CD14-positive monocyte (primary cell): ENCODE results near the gene IFNA14. TPM values are rescaled to one million over a fixed set of nuclear protein-coding genes. Genes with fewer than 3 reads are reported as not detected.

Experiments used
- DNase-seq, 3 donors: peaks; one replicate each; pipeline ENCODE4 v3.0.0-alpha.2; 2011 to 2022
- H2AFZ ChIP-seq: 2 replicates; pipeline ENCODE4 v1.6.0; 2012; ENCODE audit warnings: mild to moderate bottlenecking, low read depth, low read length, inconsistent platforms; ENCODE audit not compliant: insufficient read depth, poor library complexity, severe bottlenecking
- H3K27ac ChIP-seq, 2 donors: 1 replicate in 1 of 2; 2 replicates in 1 of 2; pipeline ENCODE4 v1.5.1; 2012 to 2013; ENCODE audit warnings: low read length in 2 of 2, control low read depth in 1 of 2, inconsistent platforms in 1 of 2, low read depth in 1 of 2, mild to moderate bottlenecking in 1 of 2
- H3K27me3 ChIP-seq, 2 donors: one replicate each; pipeline versions ENCODE4 v1.6.0 to v1.6.1; 2011 to 2013; ENCODE audit warnings: low read length in 2 of 2; ENCODE audit not compliant: control insufficient read depth in 2 of 2, insufficient read depth in 2 of 2
- H3K36me3 ChIP-seq, 2 donors: replicated peaks in 1 of 2; 1 replicate in 1 of 2; 2 replicates in 1 of 2; pipeline versions ENCODE4 v1.5.1 to v1.6.1; 2012 to 2013; ENCODE audit warnings: low read length in 2 of 2, control low read depth in 1 of 2, inconsistent platforms in 1 of 2, mild to moderate bottlenecking in 1 of 2; ENCODE audit not compliant: insufficient read depth in 2 of 2, control insufficient read depth in 1 of 2
- H3K4me1 ChIP-seq, 2 donors: 1 replicate in 1 of 2; 2 replicates in 1 of 2; pipeline versions ENCODE4 v1.5.1 to v1.6.1; 2012 to 2013; ENCODE audit warnings: low read length in 2 of 2, control low read depth in 1 of 2, inconsistent platforms in 1 of 2, mild to moderate bottlenecking in 1 of 2, moderate library complexity in 1 of 2; ENCODE audit not compliant: insufficient read depth in 2 of 2, control insufficient read depth in 1 of 2
- H3K4me2 ChIP-seq: replicated peaks from 2 replicates; pipeline ENCODE3; 2012; ENCODE audit warnings: low read length, moderate library complexity, mild to moderate bottlenecking; ENCODE audit not compliant: poor library complexity, severe bottlenecking; ENCODE audit errors: extremely low read depth
- H3K4me3 ChIP-seq, 3 experiments: fragments of 200-600 bp in 1 of 3; sonication (generic) in 1 of 3; replicated peaks in 1 of 3; 1 replicate in 2 of 3; 2 replicates in 1 of 3; pipeline ENCODE4 v1.5.1; 2011 to 2013; ENCODE audit warnings: low read length in 3 of 3, mild to moderate bottlenecking in 3 of 3, control low read depth in 2 of 3, low read depth in 2 of 3, inconsistent platforms in 1 of 3, moderate library complexity in 1 of 3
- H3K79me2 ChIP-seq: 2 replicates; pipeline ENCODE4 v1.6.0; 2012; ENCODE audit warnings: mild to moderate bottlenecking, control low read depth, inconsistent platforms, low read length, moderate library complexity; ENCODE audit not compliant: insufficient read depth
- H3K9ac ChIP-seq: 2 replicates; pipeline ENCODE4 v1.6.0; 2017; ENCODE audit warnings: low read length, mild to moderate bottlenecking; ENCODE audit not compliant: insufficient read depth, poor library complexity, severe bottlenecking
- H3K9me3 ChIP-seq, 2 donors: replicated peaks in 1 of 2; 1 replicate in 1 of 2; 2 replicates in 1 of 2; pipeline versions ENCODE4 v1.5.1 to v1.6.1; 2012 to 2013; ENCODE audit warnings: low read length in 2 of 2, control low read depth in 1 of 2; ENCODE audit not compliant: control insufficient read depth in 1 of 2, insufficient read depth in 1 of 2
- H4K20me1 ChIP-seq: 2 replicates; pipeline ENCODE4 v1.6.0; 2012; ENCODE audit warnings: mild to moderate bottlenecking, low read length, control low read depth, moderate library complexity; ENCODE audit not compliant: insufficient read depth
- H3K27ac Mint-ChIP-seq, 7 donors: one replicate each; pipeline ENCODE4 v1.8.0; 2020; ENCODE audit warnings: mild to moderate bottlenecking in 7 of 7, mixed read lengths in 7 of 7, moderate library complexity in 6 of 7, inconsistent platforms in 2 of 7
- H3K27me3 Mint-ChIP-seq, 3 donors: one replicate each; pipeline ENCODE4 v1.8.0; 2021 to 2022; ENCODE audit warnings: low read depth in 3 of 3, mild to moderate bottlenecking in 3 of 3, mixed read lengths in 3 of 3, moderate library complexity in 3 of 3, inconsistent platforms in 1 of 3
- H3K36me3 Mint-ChIP-seq, 2 donors: one replicate each; pipeline ENCODE4 v1.8.0; 2020; ENCODE audit warnings: mixed read lengths in 2 of 2, inconsistent platforms in 1 of 2, mild to moderate bottlenecking in 1 of 2
- H3K4me1 Mint-ChIP-seq: one replicate; pipeline ENCODE4 v1.8.0; 2020; ENCODE audit warnings: mild to moderate bottlenecking, mixed read lengths
- H3K4me3 Mint-ChIP-seq, 2 donors: one replicate each; pipeline ENCODE4 v1.8.0; 2020; ENCODE audit warnings: mild to moderate bottlenecking in 2 of 2, mixed read lengths in 2 of 2, moderate library complexity in 1 of 2
- H3K9me3 Mint-ChIP-seq, 7 donors: one replicate each; pipeline ENCODE4 v1.8.0; 2020 to 2022; ENCODE audit warnings: mixed read lengths in 7 of 7, mild to moderate bottlenecking in 6 of 7, moderate library complexity in 6 of 7, inconsistent platforms in 2 of 7
- WGBS: methylation state at CpG from one replicate; pipeline ENCODE4 v1.1.5; 2013; ENCODE audit warnings: missing lambda C conversion rate; ENCODE audit not compliant: insufficient coverage; 5-methylcytosine and 5-hydroxymethylcytosine counted together
- intact Hi-C, 2 donors: fragments of 100-400 bp; cut with micrococcal nuclease; formaldehyde crosslinking; loops; one replicate each; pipeline versions ENCODE4 v1.15.0 to v1.15.1; 2023
- polyA plus RNA-seq, 3 donors: library from polyadenylated mRNA; depleted of rRNA in 1 of 3; unstranded in 2 of 3; stranded (reverse) in 1 of 3; fragments of 300-500 nt in 2 of 3; fragments of >200 nt in 1 of 3; fragmentation: Illumina TruSeq in 2 of 3; gene quantifications; 1 replicate in 2 of 3; 2 replicates in 1 of 3; pipeline ENCODE4 v1.2.3, GENCODE V29; 2012 to 2021
- TF ChIP-seq, protein P1 (sequence below): fragments of 200-600 bp; IDR thresholded peaks from one replicate; pipeline ENCODE4 v1.8.0; 2022; ENCODE audit warnings: antibody characterized with exemption, mild to moderate bottlenecking

The IFNA14 gene
- polyA plus RNA-seq, 3 donors, result not detected

DNA sequence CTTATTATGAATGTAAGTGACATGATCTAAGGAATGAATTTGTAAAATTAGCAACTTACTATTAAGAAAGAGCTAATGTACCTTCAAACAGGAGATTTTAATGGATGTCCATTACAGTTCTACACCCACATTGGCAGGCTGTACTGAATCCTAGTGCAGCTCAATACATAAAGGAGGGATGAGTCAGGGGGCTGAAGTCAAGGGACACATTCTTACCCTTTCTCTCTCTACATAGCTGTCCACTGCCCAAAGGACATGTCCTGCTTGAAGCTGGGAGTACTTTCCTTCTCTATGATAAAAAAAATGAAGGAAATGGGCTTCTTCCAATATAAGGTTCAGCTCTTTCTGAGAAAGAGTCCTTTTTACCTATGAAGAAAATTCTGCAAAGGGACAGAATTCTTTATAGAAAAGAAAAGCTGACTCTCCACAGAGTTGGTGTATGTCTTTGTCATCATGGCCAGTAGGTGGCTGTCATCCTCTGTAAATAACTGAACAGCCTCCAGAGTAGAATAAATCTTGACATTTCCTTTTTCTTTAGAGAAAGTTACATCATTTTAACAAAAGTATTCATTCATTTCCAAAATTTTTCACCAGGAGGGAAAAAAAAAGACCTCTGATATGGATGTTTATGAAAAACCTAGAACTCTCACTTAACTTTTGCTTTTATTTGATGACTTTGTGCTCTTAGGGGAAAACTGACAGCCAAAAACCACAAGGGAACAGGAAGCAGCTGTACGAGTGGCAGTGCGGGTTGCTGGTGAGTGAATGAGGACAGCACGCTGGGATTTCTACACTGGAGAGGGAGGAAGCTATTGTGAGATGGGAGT, 13.1 kb upstream of the IFNA14 start:
- Histone ChIP-seq H4K20me1 (no peaks in the 10 kb centered on the region), H3K36me3 (no peaks in the 10 kb centered on the region), H3K4me1 (peaks cover 22 to 23% of the 10 kb centered on the region in 2 donors), H3K4me2 (peak overlapping the region; percentile 60), H3K27ac (no peak overlapping the region), H3K9ac (no peak overlapping the region), H3K4me3 (peak overlapping the region in 1 of 3 experiments; percentile 21), H3K9me3 (no peaks in the 10 kb centered on the region), H3K79me2 (no peaks in the 10 kb centered on the region), H2AFZ (no peak overlapping the region), H3K27me3 (peaks cover 8 to 18% of the 10 kb centered on the region in 2 donors)
- Mint-ChIP-seq H3K9me3 (peaks cover 0 to 3% (median 1%) of the 10 kb centered on the region in 7 donors), H3K36me3 (no peaks in the 10 kb centered on the region), H3K27ac (peak overlapping the region in 3 of 7 donors; percentile 14 to 72 (median 22)), H3K4me3 (peak overlapping the region in 1 of 2 donors; percentile 59), H3K4me1 (peaks cover 34% of the 10 kb centered on the region), H3K27me3 (peaks cover 7 to 22% (median 21%) of the 10 kb centered on the region in 3 donors)
- WGBS, result 0% methylated on average over 3 of the region's 3 CpGs
- intact Hi-C loops, result loop anchor here in 1 of 2 donors (10.0 kb wide), 2 partner anchors 72 to 202 kb away; no protein-coding TSS in a partner anchor
- TF ChIP-seq, protein P1, sequence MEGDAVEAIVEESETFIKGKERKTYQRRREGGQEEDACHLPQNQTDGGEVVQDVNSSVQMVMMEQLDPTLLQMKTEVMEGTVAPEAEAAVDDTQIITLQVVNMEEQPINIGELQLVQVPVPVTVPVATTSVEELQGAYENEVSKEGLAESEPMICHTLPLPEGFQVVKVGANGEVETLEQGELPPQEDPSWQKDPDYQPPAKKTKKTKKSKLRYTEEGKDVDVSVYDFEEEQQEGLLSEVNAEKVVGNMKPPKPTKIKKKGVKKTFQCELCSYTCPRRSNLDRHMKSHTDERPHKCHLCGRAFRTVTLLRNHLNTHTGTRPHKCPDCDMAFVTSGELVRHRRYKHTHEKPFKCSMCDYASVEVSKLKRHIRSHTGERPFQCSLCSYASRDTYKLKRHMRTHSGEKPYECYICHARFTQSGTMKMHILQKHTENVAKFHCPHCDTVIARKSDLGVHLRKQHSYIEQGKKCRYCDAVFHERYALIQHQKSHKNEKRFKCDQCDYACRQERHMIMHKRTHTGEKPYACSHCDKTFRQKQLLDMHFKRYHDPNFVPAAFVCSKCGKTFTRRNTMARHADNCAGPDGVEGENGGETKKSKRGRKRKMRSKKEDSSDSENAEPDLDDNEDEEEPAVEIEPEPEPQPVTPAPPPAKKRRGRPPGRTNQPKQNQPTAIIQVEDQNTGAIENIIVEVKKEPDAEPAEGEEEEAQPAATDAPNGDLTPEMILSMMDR, result peak; percentile 76
- DNase-seq, result peak; percentile 36 to 62 (median 46)

DNA sequence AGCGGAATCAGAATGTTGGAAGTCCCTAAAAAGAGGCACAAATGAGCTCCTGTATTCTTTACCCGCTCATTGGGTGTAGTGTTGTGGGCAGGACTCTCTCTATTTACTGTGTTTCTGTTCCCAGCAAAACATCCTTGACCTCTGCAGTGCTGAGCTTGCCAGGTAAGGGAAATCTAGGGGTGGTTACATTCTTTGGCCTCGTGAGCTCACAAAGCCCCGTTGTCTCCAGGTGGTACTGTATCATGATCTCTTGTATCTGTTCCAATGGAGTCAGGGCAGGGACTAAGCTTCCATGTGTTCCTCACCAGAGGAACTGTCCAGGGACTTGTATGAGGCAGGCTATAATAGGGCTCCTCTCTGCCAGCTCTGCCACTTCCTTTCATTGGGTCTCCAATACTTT, 11.8 kb upstream of the IFNA14 start:
- no peak for DNase-seq
- Histone ChIP-seq H3K9me3 (no peaks in the 10 kb centered on the region), H2AFZ (no peak overlapping the region), H3K27ac (no peak overlapping the region), H3K9ac (no peak overlapping the region), H3K36me3 (no peaks in the 10 kb centered on the region), H3K27me3 (peaks cover 8 to 18% of the 10 kb centered on the region in 2 donors), H3K4me3 (no peak overlapping the region), H4K20me1 (no peaks in the 10 kb centered on the region), H3K4me2 (no peak overlapping the region), H3K79me2 (no peaks in the 10 kb centered on the region), H3K4me1 (peaks cover 22 to 23% of the 10 kb centered on the region in 2 donors)
- TF ChIP-seq, protein P1, result no peak
- 63% methylated on average over 2 of the region's 4 CpGs for WGBS
- no peaks in the 10 kb centered on the region for H3K36me3 Mint-ChIP-seq
- no peak overlapping the region for H3K27ac Mint-ChIP-seq
- H3K27me3 Mint-ChIP-seq, result peaks cover 7 to 23% (median 22%) of the 10 kb centered on the region in 3 donors
- peaks cover 34% of the 10 kb centered on the region for H3K4me1 Mint-ChIP-seq
- intact Hi-C loops, result loop anchor here in 1 of 2 donors (10.0 kb wide), 2 partner anchors 73 to 203 kb away; no protein-coding TSS in a partner anchor
- peaks cover 0 to 4% (median 0%) of the 10 kb centered on the region in 7 donors for H3K9me3 Mint-ChIP-seq
- H3K4me3 Mint-ChIP-seq, result no peak overlapping the region
